ENCODE data around the gene IL23A.

GRCh38 chr12:56336361-56337167, 2.1 kb upstream of the IL23A start:
- no peak for TF ChIP-seq EP300 (IDR thresholded peaks at IDR 0.05; ENCODE audit: borderline replicate concordance)
- TF ChIP-seq MAX (IDR thresholded peaks at IDR 0.05), result no peak

Measured in Ishikawa (cell line).